ENCODE data around the gene NOTUM.
"Not testable (repeated sequence)": the region's sequence is repeated elsewhere in the genome, so short reads cannot be mapped to it uniquely, and the experiment has no call there.

NOTUM gene

DNA sequence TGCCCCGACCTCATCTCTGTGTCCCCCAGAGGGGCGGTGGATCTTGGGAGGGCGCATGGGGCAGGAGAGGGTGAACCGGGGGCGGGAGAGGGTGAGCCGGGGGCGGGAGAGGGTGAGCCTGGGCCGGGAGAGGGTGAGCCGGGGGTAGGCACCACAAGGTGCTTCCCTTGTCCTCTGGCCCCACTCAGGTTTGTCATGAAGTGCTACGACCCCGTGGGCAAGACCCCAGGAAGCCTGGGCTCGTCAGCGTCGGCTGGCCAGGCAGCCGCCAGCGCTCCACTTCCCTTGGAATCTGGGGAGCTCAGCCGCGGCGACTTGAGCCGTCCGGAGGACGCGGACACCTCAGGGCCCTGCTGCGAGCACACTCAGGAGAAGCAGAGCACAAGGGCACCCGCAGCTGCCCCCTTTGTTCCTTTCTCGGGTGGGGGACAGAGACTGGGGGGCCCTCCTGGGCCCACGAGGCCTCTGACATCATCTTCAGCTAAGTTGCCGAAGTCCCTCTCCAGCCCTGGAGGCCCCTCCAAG lies 35.3 kb upstream of the NOTUM start:
- FAIRE-seq = no peak

- no peak for FAIRE-seq
Measured at GRCh38 chr17:81995463-81996231, 34.7 kb upstream of the NOTUM start.

DNA sequence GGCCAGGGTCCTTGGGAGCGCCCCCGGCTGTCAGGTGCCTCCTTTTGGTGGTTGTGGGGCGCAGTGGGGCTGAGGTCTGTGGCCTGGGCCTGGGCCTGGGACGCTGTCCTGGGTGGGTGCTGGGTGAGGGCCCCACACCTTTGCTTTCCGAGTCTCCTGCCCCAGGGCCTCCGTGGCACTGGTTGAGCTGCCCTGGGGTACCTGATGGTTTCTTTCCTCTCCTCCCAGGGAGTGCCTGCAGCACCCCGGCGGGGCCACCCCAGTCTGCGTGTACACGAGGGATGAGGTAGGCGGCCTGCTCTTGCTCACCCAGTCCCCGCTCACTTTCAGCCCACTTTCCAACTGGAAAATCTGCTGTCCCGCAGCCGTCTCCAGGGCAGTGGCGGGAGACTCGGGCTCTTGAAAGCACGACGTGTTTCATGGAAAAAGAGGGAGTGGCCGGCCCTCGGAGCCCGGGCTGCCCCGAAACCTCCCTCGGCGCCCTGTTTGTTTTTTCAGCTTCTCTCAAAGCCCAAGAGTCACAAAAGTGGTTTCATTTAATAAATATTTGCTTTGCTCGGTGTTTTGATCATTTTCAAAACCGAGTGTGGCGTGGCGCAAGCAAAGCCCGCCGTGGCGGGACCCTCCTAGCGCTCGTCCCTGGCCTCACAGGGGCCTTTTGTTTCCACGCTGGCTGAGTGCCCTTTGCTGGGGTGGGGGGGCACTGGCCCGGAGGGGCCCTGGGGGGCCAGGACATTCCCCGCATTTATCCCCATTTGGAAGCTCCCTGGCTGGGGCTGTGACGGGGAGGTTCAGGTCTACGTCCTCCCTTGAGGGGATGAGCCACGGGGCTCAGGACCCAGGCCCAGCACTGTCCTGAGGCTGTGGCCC lies 33.8 kb upstream of the NOTUM start:
- no peak for FAIRE-seq

DNA sequence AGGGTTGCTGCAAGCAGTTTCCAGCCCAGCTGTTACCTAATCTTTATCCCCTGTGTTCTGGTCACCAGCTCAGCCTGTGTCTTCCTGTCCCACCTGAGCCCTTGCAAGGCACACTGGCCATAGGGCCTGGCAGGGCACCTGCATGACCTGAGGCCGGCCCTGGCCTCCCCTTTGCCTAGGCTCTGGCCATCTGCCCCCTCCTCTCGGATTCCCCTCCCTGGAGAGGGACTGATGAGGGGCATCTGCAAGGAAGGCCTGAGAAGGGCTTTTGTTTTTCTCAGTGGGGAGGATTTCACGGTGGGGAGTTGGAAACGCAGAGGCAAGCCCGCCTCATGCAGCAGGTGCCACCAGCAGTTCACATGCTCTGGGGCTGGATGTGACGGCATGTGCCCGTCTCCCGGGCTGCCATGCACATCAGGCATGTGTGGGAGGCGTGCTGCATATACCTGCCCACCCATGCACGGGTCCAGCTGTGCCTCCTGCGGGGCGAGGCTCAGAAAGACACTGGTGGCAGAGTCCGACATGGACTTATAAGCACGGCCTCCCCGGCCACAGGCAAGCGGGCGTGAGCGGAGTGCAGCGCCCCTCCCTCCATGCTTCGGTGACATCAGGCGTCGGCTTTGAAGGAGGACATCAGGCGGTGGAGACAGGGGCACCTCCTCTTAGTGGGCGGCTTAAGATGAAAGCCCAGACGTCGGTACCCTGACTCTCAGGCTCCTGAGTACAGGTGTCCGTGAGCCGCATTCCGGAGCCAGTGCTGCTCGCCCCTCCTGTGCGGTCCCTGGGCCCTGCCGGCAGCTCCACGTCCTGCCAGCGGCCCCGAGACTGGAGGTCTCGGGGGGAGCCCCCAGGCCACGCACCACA lies 33.0 kb upstream of the NOTUM start:
- FAIRE-seq = no peak

DNA sequence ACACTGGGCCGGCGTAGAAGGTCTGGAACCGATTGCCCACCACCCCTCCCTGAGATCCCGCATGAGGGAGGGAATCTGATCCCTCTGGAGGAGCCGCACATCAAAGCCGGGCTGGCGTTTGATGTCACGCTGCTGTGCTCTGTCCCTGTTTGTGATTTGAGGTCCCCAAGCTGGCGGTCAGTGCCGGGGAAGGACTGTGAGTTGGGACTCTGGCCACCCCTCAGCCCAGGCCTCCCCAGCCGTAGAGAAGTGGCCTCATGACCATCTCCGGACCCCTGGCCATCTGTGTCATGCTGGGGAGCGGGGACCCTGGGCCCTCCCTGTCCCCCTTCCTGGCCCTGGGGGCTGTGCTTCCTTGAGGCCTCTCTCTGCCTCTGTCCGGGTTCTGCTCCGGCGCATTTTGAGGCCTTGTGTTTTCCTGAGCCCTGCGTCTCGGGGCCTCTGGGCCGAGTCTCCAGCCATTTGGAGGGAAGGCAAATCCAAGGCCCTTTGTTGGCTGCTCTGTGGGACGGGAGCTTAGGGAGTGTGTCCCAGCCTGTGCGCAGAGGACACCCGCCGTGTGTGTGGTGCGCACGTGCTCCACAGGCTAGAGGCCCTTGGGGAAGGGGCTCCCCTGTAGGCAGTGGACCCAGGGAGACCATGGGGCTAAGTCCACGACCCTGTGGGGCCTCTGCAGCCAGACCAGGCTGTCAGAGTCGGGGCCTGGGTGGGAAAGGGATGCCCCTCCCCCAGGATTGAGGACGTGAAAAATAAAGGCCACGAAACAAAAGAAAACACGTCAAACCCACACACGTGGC lies 31.5 kb upstream of the NOTUM start:
- FAIRE-seq = no peak

- no peak for FAIRE-seq
Measured at GRCh38 chr17:81991684-81992305, 30.8 kb upstream of the NOTUM start.

DNA sequence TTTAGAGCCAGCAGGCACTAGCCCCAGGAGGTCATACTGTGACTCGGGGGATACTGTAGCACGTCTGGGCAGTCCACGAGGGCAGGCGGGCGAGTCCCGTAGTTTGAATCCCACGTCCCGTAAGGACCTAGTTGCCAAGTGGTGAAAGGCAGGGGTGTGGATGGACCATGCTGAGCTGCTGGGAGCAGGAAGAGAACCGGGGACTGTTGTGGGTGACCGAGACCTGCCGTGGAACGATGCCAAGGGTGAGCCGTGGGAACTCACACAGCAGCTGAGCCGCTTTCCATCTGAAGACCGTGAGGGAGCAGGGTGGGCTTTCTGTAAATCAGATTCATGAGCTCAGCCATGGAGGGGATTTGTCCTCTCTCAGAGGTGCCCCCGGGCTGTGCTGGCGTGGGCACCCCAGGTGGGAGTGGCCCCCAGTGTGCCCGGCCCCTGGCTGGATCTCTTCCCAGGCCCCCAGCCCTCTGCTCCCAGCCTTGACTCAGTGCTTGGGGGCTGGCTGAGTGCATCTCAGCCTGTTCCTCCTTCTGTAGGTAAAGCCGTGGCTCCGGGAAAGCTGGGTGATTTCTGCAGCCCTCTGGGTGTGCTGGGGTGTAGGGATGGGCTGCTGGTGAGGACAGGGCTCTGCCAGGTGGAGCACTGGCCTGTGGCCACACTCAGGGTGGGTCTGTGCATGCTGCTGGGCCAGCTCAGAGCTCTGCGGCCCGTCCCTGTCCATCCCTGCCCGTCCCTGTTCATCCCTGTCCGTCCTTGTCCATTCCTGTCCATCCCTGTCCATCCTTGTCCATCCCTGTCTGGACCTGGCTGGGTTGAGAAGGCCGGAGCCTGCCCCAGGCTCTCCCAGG lies 30.1 kb upstream of the NOTUM start:
- no peak for FAIRE-seq

- no peak for FAIRE-seq
Measured at GRCh38 chr17:81987161-81987770, 26.3 kb upstream of the NOTUM start.

GRCh38 chr17:81986606-81987005 lies 25.6 kb upstream of the NOTUM start:
- FAIRE-seq = no peak

- FAIRE-seq = no peak
Measured at GRCh38 chr17:81984773-81985410, 23.9 kb upstream of the NOTUM start.

- no peak for FAIRE-seq
Measured at GRCh38 chr17:81983639-81984373, 22.8 kb upstream of the NOTUM start.

DNA sequence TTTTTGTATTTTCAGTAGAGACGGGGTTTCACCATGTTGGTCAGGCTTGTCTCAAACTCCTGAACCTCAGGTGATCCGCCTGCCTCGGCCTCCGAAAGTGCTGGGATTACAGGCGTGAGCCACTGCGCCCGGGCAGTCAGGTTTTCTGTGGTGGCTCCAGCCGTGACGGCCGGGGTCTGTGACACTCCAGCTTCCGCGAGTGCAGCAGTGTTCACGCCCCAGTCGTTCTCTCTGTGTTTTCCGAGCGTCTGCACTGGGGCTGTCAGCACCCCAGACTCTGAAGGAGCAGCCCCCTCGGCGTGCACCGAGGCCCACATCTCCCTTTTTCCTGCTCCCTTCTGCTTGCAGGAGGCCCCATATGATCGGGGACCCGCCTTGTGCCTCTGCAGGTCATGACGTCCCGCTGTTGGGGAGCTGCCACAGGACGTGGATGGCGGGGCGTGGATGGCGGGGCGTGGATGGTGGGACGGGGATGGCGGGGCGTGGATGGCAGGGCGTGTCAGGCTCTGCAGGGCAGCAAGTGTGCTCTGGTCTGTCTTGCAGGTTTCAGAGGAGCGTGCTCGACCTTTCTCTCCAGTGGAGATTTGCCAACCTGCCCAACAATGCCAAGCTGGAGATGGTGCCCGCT lies 22.1 kb upstream of the NOTUM start:
- no peak for FAIRE-seq

GRCh38 chr17:81981511-81981910 lies 20.5 kb upstream of the NOTUM start:
- FAIRE-seq = not testable (repeated sequence)

DNA sequence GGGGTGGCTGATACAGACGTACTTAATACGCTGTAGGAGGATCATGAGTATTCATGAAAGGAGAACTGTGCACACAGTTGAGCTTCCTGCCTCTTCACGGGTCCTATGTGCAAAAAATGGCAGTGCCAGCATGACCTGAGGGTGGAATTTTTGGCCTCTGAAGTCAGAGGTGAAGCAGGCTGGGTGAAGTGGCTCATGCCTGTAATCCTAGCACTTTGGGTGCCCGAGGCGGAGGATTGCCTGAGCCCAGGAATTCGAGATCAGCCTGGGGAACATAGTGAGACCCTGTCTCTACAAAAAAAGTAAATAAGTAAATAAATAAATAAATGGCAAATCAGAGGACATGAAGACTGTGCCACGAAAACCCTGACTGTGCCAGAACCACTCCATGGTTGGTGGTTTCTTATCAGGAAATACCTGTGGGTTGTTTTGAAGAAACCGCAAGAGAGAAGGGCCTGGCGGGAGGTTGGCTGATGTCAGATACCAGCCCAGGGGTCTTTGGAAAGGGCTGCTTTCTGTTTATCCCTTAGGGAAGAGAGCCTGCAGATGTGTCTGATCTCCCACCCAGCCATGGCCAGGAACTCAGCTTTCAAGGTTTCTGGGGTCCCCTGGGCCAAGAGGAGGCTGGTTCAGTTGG lies 19.8 kb upstream of the NOTUM start:
- no peak for FAIRE-seq

DNA sequence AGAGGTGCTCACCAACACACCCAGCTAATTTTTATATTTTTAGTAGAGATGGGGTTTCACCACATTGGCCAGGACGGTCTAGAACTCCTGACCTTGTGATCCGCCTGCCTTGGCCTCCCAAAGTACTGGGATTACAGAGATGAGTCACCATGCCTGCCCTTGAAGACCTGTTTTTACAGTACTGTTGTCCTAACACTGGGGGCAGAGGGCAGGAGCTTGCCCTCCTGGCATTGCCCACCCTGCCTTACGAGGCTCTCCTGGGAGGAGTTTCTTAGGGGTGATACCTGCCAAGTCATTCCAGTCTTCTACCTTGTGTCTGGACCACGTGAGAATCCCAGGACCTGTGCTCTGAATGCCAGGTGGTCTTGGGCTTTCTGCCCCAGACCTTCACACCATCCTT lies 19.1 kb upstream of the NOTUM start:
- FAIRE-seq = no peak

DNA sequence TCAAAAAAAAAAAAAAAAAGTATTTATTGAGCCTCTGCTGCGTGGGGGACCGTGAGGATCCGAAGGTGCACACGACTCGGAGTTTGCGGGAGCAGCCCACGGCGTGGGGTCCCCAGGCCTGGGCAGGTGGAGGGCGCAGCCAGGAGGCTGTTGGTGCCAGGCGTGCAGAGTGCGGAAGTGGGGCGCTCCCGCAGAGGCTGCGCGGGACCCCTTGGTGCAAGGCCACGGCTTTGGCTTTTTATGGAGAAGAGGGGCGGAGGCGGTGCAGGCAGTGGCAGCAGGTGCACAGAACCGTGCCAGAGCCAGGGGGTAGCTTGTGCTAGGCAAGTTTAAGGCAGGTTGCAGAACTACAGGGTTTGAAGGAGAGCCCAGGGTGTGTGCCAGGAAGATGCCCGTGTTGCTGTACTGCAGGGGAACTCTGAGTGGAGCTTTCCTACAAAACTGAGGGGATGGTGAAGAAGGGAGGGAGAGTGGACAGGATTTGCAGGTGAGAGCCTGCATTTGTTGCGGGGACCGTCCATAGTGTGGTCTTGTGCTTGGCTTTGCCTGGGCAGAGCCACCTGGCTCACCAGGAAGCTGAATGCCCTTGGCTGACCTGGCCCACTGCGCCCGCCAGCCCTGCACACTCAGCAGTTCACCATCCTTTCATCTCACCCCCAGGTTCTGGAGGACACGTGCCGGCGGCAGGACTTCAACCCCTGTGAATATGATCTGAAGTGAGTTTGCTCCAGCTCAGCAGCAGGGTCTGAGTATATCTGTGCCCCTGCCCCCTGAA lies 17.7 kb upstream of the NOTUM start:
- no peak for FAIRE-seq

Data from colon (tissue), 2 donors.